Stimulated activated CD4-positive, alpha-beta T cell treated with anti-CD3 and anti-CD28 coated beads, Interleukin-12 subunit alpha, Interleukin-12 subunit beta, amount 100 ng/mL, for 24 hours (primary cell): Measurements from ENCODE around the gene TCL1A.
"Not testable (repeated sequence)": the region's sequence is repeated elsewhere in the genome, so short reads cannot be mapped to it uniquely, and the experiment has no call there.

ENCODE experiments used
- DNase-seq, 2 experiments: peaks; one replicate each; pipeline ENCODE4 v3.0.0-alpha.2; 2020; ENCODE audit warnings: low read depth in 2 of 2

Gene TCL1A

GRCh38 chr14:95677179-95677835 is 36.6 kb downstream of the TCL1A start:
- no peak for DNase-seq

- DNase-seq, result no peak
Observed at GRCh38 chr14:95675486-95675885, 38.4 kb downstream of the TCL1A start.

GRCh38 chr14:95674613-95675012 is 39.3 kb downstream of the TCL1A start:
- DNase-seq, result no peak

- DNase-seq, result no peak
Observed at GRCh38 chr14:95668235-95668772, 45.6 kb downstream of the TCL1A start.

- DNase-seq, result no peak
Observed at GRCh38 chr14:95667249-95667693, 46.7 kb downstream of the TCL1A start.

- DNase-seq, result no peak
Observed at GRCh38 chr14:95666450-95666849, 47.5 kb downstream of the TCL1A start.

GRCh38 chr14:95665530-95665929 is 48.4 kb downstream of the TCL1A start:
- not testable (repeated sequence) for DNase-seq

- no peak for DNase-seq
Observed at GRCh38 chr14:95664546-95664945, 49.4 kb downstream of the TCL1A start.

- no peak for DNase-seq
Observed at GRCh38 chr14:95664066-95664465, 49.9 kb downstream of the TCL1A start.

GRCh38 chr14:95663226-95663797 is 50.6 kb downstream of the TCL1A start:
- DNase-seq, result no peak

GRCh38 chr14:95662376-95663186 is 51.3 kb downstream of the TCL1A start:
- DNase-seq, result no peak

GRCh38 chr14:95660651-95661515 is 53.0 kb downstream of the TCL1A start:
- DNase-seq, result no peak

- no peak for DNase-seq
Observed at GRCh38 chr14:95659990-95660385, 53.9 kb downstream of the TCL1A start.
